ENCODE data around the gene HSF2.

The HSF2 gene

GRCh38 chr6:122399348-122400120, at the start of gene HSF2:
HSF2 (plus strand) TSS chr6:122399652; CDS start chr6:122399738, 86 bp downstream.
- peak; percentile 90 for DNase-seq

- no peak for DNase-seq
Measured at GRCh38 chr6:122352981-122353664, 46.3 kb upstream of the HSF2 start.

DNA sequence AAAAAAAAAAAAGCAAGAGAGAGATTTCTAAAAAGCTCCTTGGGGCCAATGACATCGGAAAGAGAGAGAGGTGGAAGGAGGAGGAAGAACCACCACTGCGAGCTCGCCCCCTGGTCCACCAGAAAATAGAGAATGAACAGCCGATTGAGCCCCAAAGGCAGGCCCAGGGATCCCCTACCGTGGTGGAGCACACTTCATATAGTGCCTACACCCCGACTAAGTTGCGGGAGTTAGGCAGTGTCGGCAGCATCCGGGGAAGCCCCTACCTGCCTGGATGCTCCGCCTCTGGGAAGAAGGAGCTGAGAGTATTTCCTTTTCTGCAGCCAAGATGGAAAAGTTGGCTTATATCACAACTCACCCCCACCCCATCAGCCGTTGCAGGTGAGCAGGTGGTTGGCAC, 38.6 kb upstream of the HSF2 start:
- DNase-seq = no peak

- no peak for DNase-seq
Measured at GRCh38 chr6:122361314-122361979, 38.0 kb upstream of the HSF2 start.

- DNase-seq = no peak
Measured at GRCh38 chr6:122363769-122364483, 35.5 kb upstream of the HSF2 start.

DNA sequence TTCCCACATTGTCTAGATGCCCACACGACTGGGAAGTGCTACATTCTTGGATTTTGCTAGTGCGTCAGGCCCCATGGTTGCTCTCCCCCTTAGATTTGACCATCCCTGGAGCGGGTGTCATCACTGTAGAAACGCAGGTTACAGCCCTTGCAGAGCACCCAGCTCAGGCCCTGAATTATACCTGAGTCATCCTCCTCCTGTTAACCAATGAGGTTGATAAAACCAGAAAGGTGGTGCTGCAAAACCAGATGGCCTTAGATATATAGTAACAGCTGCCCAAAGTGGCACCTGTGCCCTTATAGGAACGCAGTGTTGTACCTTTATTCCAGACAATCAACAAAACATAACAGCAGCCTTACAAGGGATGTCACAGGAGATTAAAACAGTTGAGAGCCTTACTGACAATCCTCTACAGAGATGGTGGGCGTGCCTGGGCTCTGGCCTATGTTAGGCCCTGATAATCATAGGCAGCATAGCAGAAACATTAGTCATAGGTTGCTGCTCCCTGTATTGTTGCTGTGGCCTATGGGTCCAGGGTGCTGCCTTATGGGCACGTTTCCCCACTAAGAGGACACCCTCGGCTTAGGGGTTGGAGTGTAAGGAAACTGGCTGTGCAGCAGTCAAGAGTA, 33.6 kb upstream of the HSF2 start:
- DNase-seq = no peak

GRCh38 chr6:122367171-122367570, 32.3 kb upstream of the HSF2 start:
- no peak for DNase-seq

DNA sequence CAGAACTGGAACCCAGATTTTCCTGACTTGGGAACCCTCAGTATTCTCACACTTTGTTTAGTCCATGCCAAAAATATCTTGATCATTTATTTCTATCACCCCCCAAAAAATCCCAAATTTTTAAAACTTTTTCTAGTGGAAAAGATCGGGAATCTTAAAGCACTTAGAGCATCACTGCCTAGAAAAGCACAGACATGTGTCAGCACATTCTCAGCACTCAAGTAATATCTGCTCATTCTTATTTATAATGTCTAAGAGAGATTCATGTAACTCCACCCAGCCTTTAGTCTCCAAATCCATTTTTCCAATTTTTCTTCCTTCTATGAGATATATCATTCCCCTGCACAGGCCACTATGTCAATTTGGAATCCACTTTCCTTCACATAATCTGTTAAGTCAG, 29.9 kb upstream of the HSF2 start:
- DNase-seq = no peak

GRCh38 chr6:122372647-122373046, 26.8 kb upstream of the HSF2 start:
- DNase-seq = peak; percentile 0

GRCh38 chr6:122374307-122374706, 25.1 kb upstream of the HSF2 start:
- no peak for DNase-seq

- no peak for DNase-seq
Measured at GRCh38 chr6:122376246-122376645, 23.2 kb upstream of the HSF2 start.

- DNase-seq = peak; percentile 6
Measured at GRCh38 chr6:122381494-122382265, 17.8 kb upstream of the HSF2 start.

GRCh38 chr6:122385857-122386612, 13.4 kb upstream of the HSF2 start:
- DNase-seq = no peak

DNA sequence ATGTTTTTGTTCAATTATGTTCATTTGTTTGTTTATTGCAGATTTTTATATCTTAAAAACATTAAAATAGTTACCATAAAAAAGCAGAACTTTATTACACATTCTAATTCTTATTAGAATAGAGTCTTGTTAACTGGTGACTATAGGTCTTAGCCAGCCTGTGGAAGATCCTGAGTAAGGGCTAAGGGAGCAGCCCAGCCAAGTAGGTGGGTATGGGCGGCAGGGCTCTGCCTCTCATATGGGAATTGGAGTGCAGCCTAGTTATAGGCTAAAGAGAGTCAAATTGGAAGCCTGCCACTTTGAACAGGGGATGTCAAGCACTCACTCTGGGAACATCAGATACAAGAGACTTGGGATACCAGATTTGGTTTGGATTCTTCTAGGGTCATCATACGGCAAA, 10.5 kb upstream of the HSF2 start:
- peak; percentile 50 for DNase-seq

GRCh38 chr6:122389704-122390372, 9.6 kb upstream of the HSF2 start:
- peak; percentile 19 for DNase-seq

GRCh38 chr6:122392564-122393350, 6.7 kb upstream of the HSF2 start:
- DNase-seq = no peak

GRCh38 chr6:122393351-122393896, 6.0 kb upstream of the HSF2 start:
- DNase-seq = no peak

- no peak for DNase-seq
Measured at GRCh38 chr6:122394016-122394415, 5.4 kb upstream of the HSF2 start.

DNA sequence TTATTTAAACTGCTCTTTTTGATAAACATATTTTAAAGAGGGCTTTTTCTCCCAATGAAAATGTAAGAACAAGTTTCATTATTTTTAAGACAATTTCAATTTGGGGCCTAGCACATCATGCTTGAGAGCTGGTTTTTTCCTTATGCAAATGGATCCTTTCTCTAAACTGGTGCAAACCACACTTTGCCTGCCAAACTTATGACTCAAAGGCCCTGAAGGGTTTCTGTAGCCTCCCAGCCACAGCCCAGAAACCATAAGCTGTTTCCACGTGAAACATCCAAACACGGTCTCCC, 451 bp upstream of the HSF2 start:
- no peak for DNase-seq

DNA sequence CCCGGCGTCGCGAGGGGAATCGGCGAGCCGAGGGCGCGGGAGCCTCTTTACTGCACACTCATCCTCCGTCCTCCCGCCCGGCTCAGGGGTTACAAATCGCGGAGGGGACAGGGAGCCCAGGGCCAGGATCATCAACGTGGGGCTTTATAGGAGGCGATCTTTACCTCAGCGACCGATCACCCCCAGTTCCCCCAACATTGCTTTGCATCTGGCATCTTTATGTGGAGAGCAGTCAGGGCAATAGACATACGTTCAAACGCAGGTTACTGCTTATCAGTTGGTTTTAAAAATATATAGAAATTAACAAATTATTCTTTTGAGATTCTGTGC, 634 bp downstream of the HSF2 start:
- DNase-seq = no peak
